ENCODE results near the gene GYG1. TPM values are rescaled to one million over a fixed set of nuclear protein-coding genes. Genes with fewer than 3 reads are reported as not detected.

GYG1 gene
- total RNA-seq, 1 donor from 2014 or later, result 21.3 TPM

DNA sequence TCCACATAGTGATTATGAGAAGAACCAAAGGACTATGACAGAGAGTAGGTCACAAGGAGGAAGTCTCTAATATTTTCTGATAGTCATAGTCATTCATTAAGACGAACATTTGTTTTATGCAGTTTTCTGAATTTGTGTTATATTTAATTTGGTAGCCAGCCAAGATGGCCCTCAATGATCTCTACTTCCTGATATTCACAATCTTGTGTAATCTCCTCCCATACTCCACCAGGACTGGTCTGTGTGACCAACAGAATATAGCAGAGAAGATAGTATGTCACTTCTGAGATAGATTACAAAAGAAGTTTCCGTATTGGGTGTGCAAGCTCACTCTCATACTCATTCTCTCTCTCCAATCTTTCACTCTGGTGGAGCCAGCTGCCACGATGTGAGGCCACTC, 64.2 kb downstream of the GYG1 start:
- Histone ChIP-seq H3K36me3 (ENCODE audit: control insufficient read depth, insufficient read depth, low read length) (peaks cover 5% of the 10 kb centered on the region), H3K4me3 (ENCODE audit: low read depth, low read length) (no peak overlapping the region), H3K27me3 (ENCODE audit: control insufficient read depth, insufficient read depth, low read length) (no peaks in the 10 kb centered on the region)
- no peak for DNase-seq (ENCODE audit: low read depth)
- FAIRE-seq, result no peak
- TF ChIP-seq, protein P1, sequence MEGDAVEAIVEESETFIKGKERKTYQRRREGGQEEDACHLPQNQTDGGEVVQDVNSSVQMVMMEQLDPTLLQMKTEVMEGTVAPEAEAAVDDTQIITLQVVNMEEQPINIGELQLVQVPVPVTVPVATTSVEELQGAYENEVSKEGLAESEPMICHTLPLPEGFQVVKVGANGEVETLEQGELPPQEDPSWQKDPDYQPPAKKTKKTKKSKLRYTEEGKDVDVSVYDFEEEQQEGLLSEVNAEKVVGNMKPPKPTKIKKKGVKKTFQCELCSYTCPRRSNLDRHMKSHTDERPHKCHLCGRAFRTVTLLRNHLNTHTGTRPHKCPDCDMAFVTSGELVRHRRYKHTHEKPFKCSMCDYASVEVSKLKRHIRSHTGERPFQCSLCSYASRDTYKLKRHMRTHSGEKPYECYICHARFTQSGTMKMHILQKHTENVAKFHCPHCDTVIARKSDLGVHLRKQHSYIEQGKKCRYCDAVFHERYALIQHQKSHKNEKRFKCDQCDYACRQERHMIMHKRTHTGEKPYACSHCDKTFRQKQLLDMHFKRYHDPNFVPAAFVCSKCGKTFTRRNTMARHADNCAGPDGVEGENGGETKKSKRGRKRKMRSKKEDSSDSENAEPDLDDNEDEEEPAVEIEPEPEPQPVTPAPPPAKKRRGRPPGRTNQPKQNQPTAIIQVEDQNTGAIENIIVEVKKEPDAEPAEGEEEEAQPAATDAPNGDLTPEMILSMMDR (IDR thresholded peaks at IDR 0.05; ENCODE audit: insufficient read depth, low read length, severe bottlenecking), result no peak

DNA sequence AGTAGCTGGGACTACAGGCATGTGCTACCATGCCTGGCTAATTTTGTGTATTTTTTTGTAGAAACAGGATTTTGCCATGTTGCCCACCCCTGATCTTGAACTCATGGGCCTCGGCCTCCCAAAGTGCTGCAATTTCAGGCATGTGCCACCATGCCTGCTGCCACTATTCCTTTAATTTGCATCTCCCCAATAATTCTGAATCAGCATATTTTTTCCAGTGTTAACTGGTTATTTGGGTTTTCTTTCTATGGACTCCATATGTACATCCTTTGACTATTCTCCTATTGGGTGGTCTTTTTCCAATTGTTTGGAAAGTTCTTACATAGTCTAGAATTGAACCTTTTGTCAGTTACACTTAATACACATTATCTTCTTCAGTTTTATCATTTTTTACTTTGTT, 66.9 kb downstream of the GYG1 start:
- DNase-seq (ENCODE audit: low read depth), result no peak
- Histone ChIP-seq H3K36me3 (ENCODE audit: control insufficient read depth, insufficient read depth, low read length) (peaks cover 3% of the 10 kb centered on the region), H3K27me3 (ENCODE audit: control insufficient read depth, insufficient read depth, low read length) (no peaks in the 10 kb centered on the region), H3K4me3 (ENCODE audit: low read depth, low read length) (no peak overlapping the region)
- TF ChIP-seq, protein P1 (IDR thresholded peaks at IDR 0.05; ENCODE audit: insufficient read depth, low read length, severe bottlenecking), result no peak
- FAIRE-seq, result no peak

DNA sequence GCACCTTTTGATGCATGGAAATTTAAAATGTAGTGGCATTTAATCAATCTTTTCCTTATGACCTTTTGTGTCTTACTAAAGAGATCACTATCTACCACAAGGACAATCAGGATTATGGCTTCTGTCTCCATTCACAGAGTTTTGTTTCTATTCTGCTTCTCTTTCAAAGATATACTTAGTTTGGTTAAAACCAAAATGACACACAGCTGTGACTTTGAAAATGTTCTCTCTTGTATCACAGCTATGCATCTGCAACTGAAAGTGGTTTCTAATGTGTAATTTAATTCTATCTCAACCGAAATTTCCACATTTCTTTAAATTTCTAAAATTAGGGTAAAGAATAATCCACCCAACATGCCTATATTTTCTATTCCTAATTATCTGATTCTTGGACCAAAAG, 67.3 kb downstream of the GYG1 start:
- H3K27me3 ChIP-seq (ENCODE audit: control insufficient read depth, insufficient read depth, low read length), result no peaks in the 10 kb centered on the region
- peaks cover 2% of the 10 kb centered on the region for H3K36me3 ChIP-seq (ENCODE audit: control insufficient read depth, insufficient read depth, low read length)
- TF ChIP-seq, protein P1 (IDR thresholded peaks at IDR 0.05; ENCODE audit: insufficient read depth, low read length, severe bottlenecking), result no peak
- no peak for FAIRE-seq
- H3K4me3 ChIP-seq (ENCODE audit: low read depth, low read length), result no peak overlapping the region
- no peak for DNase-seq (ENCODE audit: low read depth)

DNA sequence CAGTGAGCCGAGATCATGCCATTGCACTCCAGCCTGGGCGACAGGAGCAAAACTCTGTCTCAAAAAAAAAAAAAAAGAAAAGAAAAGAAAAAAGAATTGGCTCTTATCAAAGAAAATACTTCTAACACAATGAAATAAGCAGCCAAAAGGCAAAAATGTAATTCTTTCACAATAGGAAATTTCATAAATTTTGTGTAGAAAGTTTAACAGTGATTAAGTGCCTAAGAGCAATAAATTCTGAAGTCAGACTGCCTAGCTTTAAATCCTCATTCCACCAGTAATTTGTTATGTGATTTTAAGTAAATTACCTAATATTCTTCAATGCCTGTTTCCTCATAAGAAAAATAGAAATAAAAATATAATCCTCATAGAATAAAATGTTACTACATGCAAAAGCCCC, 70.4 kb downstream of the GYG1 start:
- TF ChIP-seq, protein P1 (IDR thresholded peaks at IDR 0.05; ENCODE audit: insufficient read depth, low read length, severe bottlenecking), result no peak
- FAIRE-seq, result no peak

DNA sequence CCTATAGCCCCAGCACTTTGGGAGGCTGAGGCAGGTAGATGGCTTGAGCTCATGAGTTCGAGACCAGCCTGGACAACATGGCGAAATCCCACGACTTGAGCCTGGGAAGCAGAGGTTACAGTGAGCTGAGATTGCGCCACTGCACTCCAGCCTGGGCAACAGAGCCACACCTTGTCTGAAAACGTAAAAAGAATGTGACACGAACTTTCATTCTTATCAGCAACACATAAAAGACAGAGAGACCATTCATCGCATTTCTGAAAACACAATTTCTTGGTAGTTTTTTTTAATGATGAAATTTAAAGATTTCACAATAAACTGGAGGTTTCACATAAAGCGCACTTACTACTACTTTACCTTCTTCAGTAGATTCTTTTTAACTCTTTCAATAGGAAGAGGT, 76.5 kb downstream of the GYG1 start:
- H3K36me3 ChIP-seq (ENCODE audit: control insufficient read depth, insufficient read depth, low read length), result no peaks in the 10 kb centered on the region
- FAIRE-seq (no peak), DNase-seq (ENCODE audit: low read depth) (no peak)
- TF ChIP-seq, protein P1 (IDR thresholded peaks at IDR 0.05; ENCODE audit: insufficient read depth, low read length, severe bottlenecking), result no peak
- no peak overlapping the region for H3K4me3 ChIP-seq (ENCODE audit: low read depth, low read length)
- H3K27me3 ChIP-seq (ENCODE audit: control insufficient read depth, insufficient read depth, low read length), result no peaks in the 10 kb centered on the region

More for the DNA sequence above, 70.4 kb downstream of the GYG1 start:
- DNase-seq (ENCODE audit: low read depth), result no peak
- no peaks in the 10 kb centered on the region for H3K36me3 ChIP-seq (ENCODE audit: control insufficient read depth, insufficient read depth, low read length)
- H3K27me3 ChIP-seq (ENCODE audit: control insufficient read depth, insufficient read depth, low read length), result no peaks in the 10 kb centered on the region
- H3K4me3 ChIP-seq (ENCODE audit: low read depth, low read length), result no peak overlapping the region

Other genes starting within 250 kb of the GYG1 start
- not detected in 2 replicates for gene CPB1, start 163.7 kb upstream of the GYG1 start, total RNA-seq
- gene CPA3, start 126.2 kb upstream of the GYG1 start, total RNA-seq, result not detected in 2 replicates
- gene HLTF, start 95.0 kb downstream of the GYG1 start, total RNA-seq, result 12.3 and 12.9 TPM in 2 replicates
- gene HPS3, start 138.1 kb downstream of the GYG1 start, total RNA-seq, result 7.8 and 8.2 TPM in 2 replicates
- gene CP, start 230.3 kb downstream of the GYG1 start, total RNA-seq, result 0.13 TPM in 1 of 2 replicates, not detected in the other